Measurements from ENCODE around the gene ZSWIM1. TPM values are rescaled to one million over a fixed set of nuclear protein-coding genes. Genes with fewer than 3 reads are reported as not detected.

ZSWIM1 gene
- total RNA-seq, 2 donors from 2014 or later, result 9.8 to 13.8 TPM

- peaks cover 0 to 31% of the 10 kb centered on the region in 2 donors for H3K4me1 ChIP-seq
- H3K4me3 ChIP-seq, result no peak overlapping the region
- no peak overlapping the region for H3K27ac ChIP-seq
- peaks cover 6% of the 10 kb centered on the region for H3K36me3 ChIP-seq
- H3K9me3 ChIP-seq, result no peaks in the 10 kb centered on the region
- no peak for DNase-seq (ENCODE audit: low spot score)
- no peak for TF ChIP-seq CTCF (IDR thresholded peaks at IDR 0.05)
- no peaks in the 10 kb centered on the region for H3K27me3 ChIP-seq
Measured at GRCh38 chr20:45909336-45909808, 28.3 kb downstream of the ZSWIM1 start.

- peak overlapping the region; percentile 42 to 58 for H3K4me3 ChIP-seq
- H3K27ac ChIP-seq, result peak overlapping the region; percentile 17 to 82
- H3K27me3 ChIP-seq, result no peaks in the 10 kb centered on the region
- DNase-seq (ENCODE audit: low spot score), result no peak
- peaks cover 0 to 31% of the 10 kb centered on the region in 2 donors for H3K4me1 ChIP-seq
- H3K36me3 ChIP-seq, result peaks cover 6% of the 10 kb centered on the region
- H3K9me3 ChIP-seq, result no peaks in the 10 kb centered on the region
- no peak for TF ChIP-seq CTCF (IDR thresholded peaks at IDR 0.05)
Measured at GRCh38 chr20:45909817-45910669, 29.0 kb downstream of the ZSWIM1 start.

- H3K36me3 ChIP-seq, result peaks cover 4% of the 10 kb centered on the region
- H3K4me1 ChIP-seq, result peaks cover 0 to 31% of the 10 kb centered on the region in 2 donors
Measured at GRCh38 chr20:45910670-45911485, 29.9 kb downstream of the ZSWIM1 start.

GRCh38 chr20:45911486-45912343, 30.7 kb downstream of the ZSWIM1 start, which contains the start of gene PLTP:
Gene PLTP, minus strand, starts transcription at chr20:45912155. Its CDS starts 703 bp downstream, at chr20:45911452.
- Histone ChIP-seq H3K4me3 (peak within 1 kb of the TSS; percentile 42 to 58), H3K9me3 (no peaks in the 10 kb centered on the region), H3K4me1 (peaks cover 0 to 31% of the 10 kb centered on the region in 2 donors), H3K36me3 (no peaks in the 10 kb centered on the region), H3K27ac (peak within 1 kb of the TSS; percentile 82 to 88), H3K27me3 (no peaks in the 10 kb centered on the region)
- DNase-seq (ENCODE audit: low spot score), result peak; percentile 85
- TF ChIP-seq CTCF (IDR thresholded peaks at IDR 0.05), result no peak

More at GRCh38 chr20:45910670-45911485, 29.9 kb downstream of the ZSWIM1 start:
- peak overlapping the region; percentile 82 to 88 for H3K27ac ChIP-seq
- DNase-seq (ENCODE audit: low spot score), result peak; percentile 100
- H3K4me3 ChIP-seq, result peak overlapping the region; percentile 42 to 58
- H3K9me3 ChIP-seq, result no peaks in the 10 kb centered on the region
- TF ChIP-seq CTCF (IDR thresholded peaks at IDR 0.05), result no peak
- H3K27me3 ChIP-seq, result no peaks in the 10 kb centered on the region

- no peaks in the 10 kb centered on the region for H3K27me3 ChIP-seq
- no peaks in the 10 kb centered on the region for H3K9me3 ChIP-seq
- DNase-seq (ENCODE audit: low spot score), result no peak
- no peaks in the 10 kb centered on the region for H3K36me3 ChIP-seq
- peak overlapping the region; percentile 42 to 58 for H3K4me3 ChIP-seq
- H3K4me1 ChIP-seq, result peaks cover 0 to 31% of the 10 kb centered on the region in 2 donors
- no peak for TF ChIP-seq CTCF (IDR thresholded peaks at IDR 0.05)
- H3K27ac ChIP-seq, result peak overlapping the region; percentile 82 to 88
Measured at GRCh38 chr20:45912344-45912682, 31.3 kb downstream of the ZSWIM1 start.
